Keratinocyte (primary cell): ENCODE measurements around the gene NCOA3. TPM values are rescaled to one million over a fixed set of nuclear protein-coding genes. Genes with fewer than 3 reads are reported as not detected.

Source experiments
- DNase-seq: peaks from one replicate; pipeline ENCODE4 v3.0.0-alpha.2; 2011; ENCODE audit warnings: low read depth, missing footprints, low spot score
- FAIRE-seq: peaks from 2 replicates; lab custom pipeline; 2011; peaks lifted over from hg19 to GRCh38; lab: Jason Lieb, UNC
- H2AFZ ChIP-seq: 2 replicates; pipeline ENCODE4 v1.6.0; 2012; ENCODE audit warnings: low read length, control low read depth, inconsistent platforms; ENCODE audit not compliant: control insufficient read depth
- H3K27ac ChIP-seq: 2 replicates; pipeline ENCODE4 v1.5.1; 2011; ENCODE audit warnings: low read length; ENCODE audit not compliant: control insufficient read depth, insufficient read depth
- H3K27me3 ChIP-seq: 3 replicates; pipeline ENCODE4 v1.6.0; 2011; ENCODE audit warnings: low read length; ENCODE audit not compliant: control insufficient read depth, insufficient read depth; ENCODE audit errors: extremely low read depth
- H3K36me3 ChIP-seq, 2 experiments: 2 replicates in 1 of 2; 3 replicates in 1 of 2; pipeline ENCODE4 v1.5.1; 2011; ENCODE audit warnings: low read length in 2 of 2, mild to moderate bottlenecking in 1 of 2; ENCODE audit not compliant: control insufficient read depth in 2 of 2, insufficient read depth in 2 of 2; ENCODE audit errors: extremely low read depth in 1 of 2
- H3K4me1 ChIP-seq: 3 replicates; pipeline ENCODE4 v1.5.1; 2011; ENCODE audit warnings: low read length; ENCODE audit not compliant: control insufficient read depth, insufficient read depth; ENCODE audit errors: extremely low read depth
- H3K4me2 ChIP-seq: 3 replicates; pipeline ENCODE4 v1.6.0; 2011; ENCODE audit warnings: low read depth, low read length; ENCODE audit not compliant: control insufficient read depth, insufficient read depth; ENCODE audit errors: extremely low read depth
- H3K4me3 ChIP-seq, 3 experiments: fragments of 200-600 bp in 1 of 3; sonication (generic) in 1 of 3; 2 replicates in 2 of 3; 3 replicates in 1 of 3; pipeline ENCODE4 v1.5.1; 2011 to 2016; ENCODE audit warnings: low read length in 3 of 3, mild to moderate bottlenecking in 3 of 3, control low read depth in 2 of 3, inconsistent platforms in 1 of 3, low read depth in 1 of 3, mixed read lengths in 1 of 3, mixed run types in 1 of 3, moderate library complexity in 1 of 3; ENCODE audit not compliant: control insufficient read depth in 2 of 3, insufficient read depth in 2 of 3; ENCODE audit errors: extremely low read depth in 1 of 3
- H3K79me2 ChIP-seq: 2 replicates; pipeline ENCODE4 v1.6.0; 2012; ENCODE audit warnings: low read length; ENCODE audit not compliant: control insufficient read depth, insufficient read depth
- H3K9ac ChIP-seq: 3 replicates; pipeline ENCODE4 v1.6.0; 2011; ENCODE audit warnings: low read length; ENCODE audit not compliant: control insufficient read depth, insufficient read depth; ENCODE audit errors: extremely low read depth
- H3K9me1 ChIP-seq: 3 replicates; pipeline ENCODE4 v1.6.0; 2011; ENCODE audit warnings: low read length; ENCODE audit not compliant: control insufficient read depth, insufficient read depth; ENCODE audit errors: extremely low read depth
- H3K9me3 ChIP-seq: 2 replicates; pipeline ENCODE4 v1.5.1; 2012; ENCODE audit warnings: low read depth, low read length; ENCODE audit not compliant: control insufficient read depth
- H4K20me1 ChIP-seq: 3 replicates; pipeline ENCODE4 v1.6.0; 2011; ENCODE audit warnings: low read length; ENCODE audit not compliant: control insufficient read depth, insufficient read depth; ENCODE audit errors: extremely low read depth
- EZH2 ChIP-seq: IDR thresholded peaks from one replicate; pipeline ENCODE4 v1.6.1; 2012; ENCODE audit warnings: inconsistent platforms, mild to moderate bottlenecking, low read length, moderate library complexity
- dilution Hi-C: fragments of 300-500 bp; cut with MboI; formaldehyde crosslinking; loops from one replicate; pipeline ENCODE4 v1.7.0; 2020; ENCODE audit warnings: low sequenced_read_pairs; ENCODE audit not compliant: extremely low pct_ligation_motif_present
- polyA plus RNA-seq, 5 experiments: library from polyadenylated mRNA; depleted of rRNA in 3 of 5; stranded (reverse) in 3 of 5; stranded (forward) in 1 of 5; unstranded in 1 of 5; fragments of >200 nt; gene quantifications; 1 replicate in 1 of 5; 2 replicates in 3 of 5; 3 replicates in 1 of 5; pipeline versions ENCODE4 v1.2.1 to v1.2.3, GENCODE V29; 2011 to 2012; ENCODE audit warnings: missing spikeins in 2 of 5, low read depth in 1 of 5, low replicate concordance in 1 of 5
- TF ChIP-seq, protein P1 (sequence below), 3 experiments: IDR thresholded peaks in 1 of 3; conservative IDR thresholded peaks in 1 of 3; optimal IDR thresholded peaks in 1 of 3; 2 replicates in 2 of 3; 3 replicates in 1 of 3; pipeline versions ENCODE3 to v1.5.1; 2011; ENCODE audit warnings: low read length in 3 of 3, mild to moderate bottlenecking in 3 of 3, moderate library complexity in 2 of 3, control low read depth in 1 of 3, inconsistent platforms in 1 of 3; ENCODE audit not compliant: insufficient read depth in 2 of 3; ENCODE audit errors: extremely low read depth in 1 of 3

Gene NCOA3
- polyA plus RNA-seq, 1 donor (not counting 4 experiments of a cell fraction or from before 2014, with no cell fraction given), result 25.8 TPM

- H3K36me3 ChIP-seq, result peaks cover 28 to 29% of the 10 kb centered on the region in 2 experiments
- H4K20me1 ChIP-seq, result no peaks in the 10 kb centered on the region
- no peaks in the 10 kb centered on the region for H3K4me1 ChIP-seq
- H3K27ac ChIP-seq, result no peak overlapping the region
- peaks cover 9% of the 10 kb centered on the region for H3K9me3 ChIP-seq
- no peak for FAIRE-seq
- no peak overlapping the region for H3K4me3 ChIP-seq
- dilution Hi-C loops, result no loop called here
- no peak for DNase-seq
- H3K9ac ChIP-seq, result no peak overlapping the region
- no peak overlapping the region for H3K4me2 ChIP-seq
- no peak overlapping the region for H2AFZ ChIP-seq
- H3K27me3 ChIP-seq, result no peaks in the 10 kb centered on the region
- TF ChIP-seq EZH2, result no peak
- TF ChIP-seq, protein P1, sequence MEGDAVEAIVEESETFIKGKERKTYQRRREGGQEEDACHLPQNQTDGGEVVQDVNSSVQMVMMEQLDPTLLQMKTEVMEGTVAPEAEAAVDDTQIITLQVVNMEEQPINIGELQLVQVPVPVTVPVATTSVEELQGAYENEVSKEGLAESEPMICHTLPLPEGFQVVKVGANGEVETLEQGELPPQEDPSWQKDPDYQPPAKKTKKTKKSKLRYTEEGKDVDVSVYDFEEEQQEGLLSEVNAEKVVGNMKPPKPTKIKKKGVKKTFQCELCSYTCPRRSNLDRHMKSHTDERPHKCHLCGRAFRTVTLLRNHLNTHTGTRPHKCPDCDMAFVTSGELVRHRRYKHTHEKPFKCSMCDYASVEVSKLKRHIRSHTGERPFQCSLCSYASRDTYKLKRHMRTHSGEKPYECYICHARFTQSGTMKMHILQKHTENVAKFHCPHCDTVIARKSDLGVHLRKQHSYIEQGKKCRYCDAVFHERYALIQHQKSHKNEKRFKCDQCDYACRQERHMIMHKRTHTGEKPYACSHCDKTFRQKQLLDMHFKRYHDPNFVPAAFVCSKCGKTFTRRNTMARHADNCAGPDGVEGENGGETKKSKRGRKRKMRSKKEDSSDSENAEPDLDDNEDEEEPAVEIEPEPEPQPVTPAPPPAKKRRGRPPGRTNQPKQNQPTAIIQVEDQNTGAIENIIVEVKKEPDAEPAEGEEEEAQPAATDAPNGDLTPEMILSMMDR (optimal IDR thresholded peaks at IDR 0.05 in 1 of 3, IDR thresholded peaks at IDR 0.05 in 1 of 3, conservative IDR thresholded peaks at IDR 0.05 in 1 of 3; ENCODE audit: extremely low read depth in 1 of 3, insufficient read depth in 2 of 3, low read length in 3 of 3), result no peak
- no peaks in the 10 kb centered on the region for H3K79me2 ChIP-seq
- H3K9me1 ChIP-seq, result no peaks in the 10 kb centered on the region
Measured at GRCh38 chr20:47687095-47687987, 185.7 kb downstream of the NCOA3 start.

- peaks cover 20 to 23% of the 10 kb centered on the region in 2 experiments for H3K36me3 ChIP-seq
- no peak for FAIRE-seq
- no peaks in the 10 kb centered on the region for H3K27me3 ChIP-seq
- H4K20me1 ChIP-seq, result no peaks in the 10 kb centered on the region
- H3K79me2 ChIP-seq, result no peaks in the 10 kb centered on the region
- no peak overlapping the region for H3K9ac ChIP-seq
- H3K4me1 ChIP-seq, result no peaks in the 10 kb centered on the region
- no peak overlapping the region for H3K4me3 ChIP-seq
- no peak for DNase-seq
- no peaks in the 10 kb centered on the region for H3K9me1 ChIP-seq
- no peak overlapping the region for H3K4me2 ChIP-seq
- no peak overlapping the region for H2AFZ ChIP-seq
- peaks cover 17% of the 10 kb centered on the region for H3K9me3 ChIP-seq
- H3K27ac ChIP-seq, result no peak overlapping the region
- dilution Hi-C loops, result no loop called here
- no peak for TF ChIP-seq EZH2
Measured at GRCh38 chr20:47688385-47689381, 187.0 kb downstream of the NCOA3 start.
